HG03064 (cell line): Measurements from ENCODE around the gene TFEB.

Experiments used
- ATAC-seq: cut with Tn5 transposase; IDR thresholded peaks from one replicate; pipeline ENCODE4 v1.9.1; 2021; ENCODE audit warnings: low read depth; ENCODE audit not compliant: unreplicated experiment

TFEB gene

GRCh38 chr6:41708856-41709255, 26.6 kb downstream of the TFEB start:
- ATAC-seq = no peak

- no peak for ATAC-seq
These were observed 27.7 kb downstream of the TFEB start for GRCh38 chr6:41707565-41708200.

- no peak for ATAC-seq
These were observed 28.4 kb downstream of the TFEB start for GRCh38 chr6:41706876-41707564.

- ATAC-seq = peak; percentile 61
These were observed 29.2 kb downstream of the TFEB start for GRCh38 chr6:41705996-41706835.

- ATAC-seq = no peak
These were observed 30.0 kb downstream of the TFEB start for GRCh38 chr6:41705311-41705995.

- no peak for ATAC-seq
These were observed 30.6 kb downstream of the TFEB start for GRCh38 chr6:41704656-41705310.

- ATAC-seq = no peak
These were observed 31.4 kb downstream of the TFEB start for GRCh38 chr6:41704028-41704427.

GRCh38 chr6:41702771-41703494, 32.5 kb downstream of the TFEB start:
- ATAC-seq = no peak

- ATAC-seq = no peak
These were observed 33.2 kb downstream of the TFEB start for GRCh38 chr6:41702089-41702745.

GRCh38 chr6:41700463-41701347, 34.7 kb downstream of the TFEB start:
- ATAC-seq = no peak

GRCh38 chr6:41699063-41699462, 36.3 kb downstream of the TFEB start:
- no peak for ATAC-seq

- ATAC-seq = no peak
These were observed 37.3 kb downstream of the TFEB start for GRCh38 chr6:41697861-41698781.

GRCh38 chr6:41696788-41697187, 38.6 kb downstream of the TFEB start:
- ATAC-seq = no peak

GRCh38 chr6:41695825-41696224, 39.6 kb downstream of the TFEB start:
- ATAC-seq = no peak

GRCh38 chr6:41694815-41695526, 40.4 kb downstream of the TFEB start:
- no peak for ATAC-seq
